Naive thymus-derived CD4-positive, alpha-beta T cell (primary cell): Measurements from ENCODE around the gene RASSF5. TPM values are rescaled to one million over a fixed set of nuclear protein-coding genes. Genes with fewer than 3 reads are reported as not detected.

Experiments used
- ATAC-seq: fragments of 150-1000 bp; cut with Tn5 transposase; 2 replicates; pipeline ENCODE4 v1.10.0; 2021; ENCODE audit warnings: mild to moderate bottlenecking, moderate library complexity
- CTCF ChIA-PET: fragments of 350-600 bp; sonication (Branson Sonifier 250); formaldehyde crosslinking; loops from one replicate; lab custom pipeline; 2021; ENCODE audit warnings: antibody characterized with exemption; lab: Charles Lee
- POLR2A ChIA-PET: fragments of 350-600 bp; sonication (Branson Sonifier 250); formaldehyde crosslinking; loops from one replicate; lab custom pipeline; 2021; ENCODE audit warnings: antibody characterized with exemption, inconsistent platforms; lab: Charles Lee
- DNase-seq, 9 donors: peaks; one replicate each; pipeline versions ENCODE4 v3.0.0 to v3.0.0-alpha.2; 2020 to 2022; ENCODE audit warnings: mixed read lengths in 1 of 9
- H3K27ac ChIP-seq: one replicate; pipeline ENCODE4 v1.7.0; 2013; ENCODE audit warnings: mild to moderate bottlenecking, low read depth, low read length, moderate library complexity
- H3K27me3 ChIP-seq, 2 donors: one replicate each; pipeline ENCODE4 v1.7.0; 2013; ENCODE audit warnings: low read length in 2 of 2, mild to moderate bottlenecking in 2 of 2, moderate library complexity in 2 of 2; ENCODE audit not compliant: control insufficient read depth in 2 of 2, insufficient read depth in 2 of 2
- H3K36me3 ChIP-seq, 3 experiments: 1 replicate in 2 of 3; 2 replicates in 1 of 3; pipeline ENCODE4 v1.7.0; 2013; ENCODE audit warnings: low read length in 3 of 3, mild to moderate bottlenecking in 3 of 3, moderate library complexity in 1 of 3; ENCODE audit not compliant: insufficient read depth in 3 of 3, control insufficient read depth in 2 of 3
- H3K4me1 ChIP-seq, 2 donors: one replicate each; pipeline ENCODE4 v1.7.0; 2013; ENCODE audit warnings: low read length in 2 of 2, mild to moderate bottlenecking in 2 of 2, moderate library complexity in 1 of 2; ENCODE audit not compliant: control insufficient read depth in 2 of 2, insufficient read depth in 2 of 2
- H3K4me3 ChIP-seq: 2 replicates; pipeline ENCODE4 v1.7.0; 2013; ENCODE audit warnings: mild to moderate bottlenecking, low read length
- H3K9me3 ChIP-seq, 3 experiments: 1 replicate in 2 of 3; 2 replicates in 1 of 3; pipeline ENCODE4 v1.7.0; 2013; ENCODE audit warnings: low read length in 3 of 3; ENCODE audit not compliant: control insufficient read depth in 2 of 3
- H3K27ac Mint-ChIP-seq, 9 donors: one replicate each; pipeline ENCODE4 v1.8.0; 2020 to 2022; ENCODE audit warnings: mixed read lengths in 9 of 9, mild to moderate bottlenecking in 8 of 9, moderate library complexity in 5 of 9, inconsistent platforms in 2 of 9
- H3K27me3 Mint-ChIP-seq, 5 donors: one replicate each; pipeline ENCODE4 v1.8.0; 2021 to 2022; ENCODE audit warnings: mixed read lengths in 5 of 5, mild to moderate bottlenecking in 1 of 5
- H3K36me3 Mint-ChIP-seq, 5 donors: one replicate each; pipeline ENCODE4 v1.8.0; 2020 to 2022; ENCODE audit warnings: mixed read lengths in 5 of 5, mild to moderate bottlenecking in 3 of 5, inconsistent platforms in 1 of 5
- H3K4me1 Mint-ChIP-seq, 7 donors: one replicate each; pipeline ENCODE4 v1.8.0; 2020 to 2022; ENCODE audit warnings: mixed read lengths in 7 of 7, mild to moderate bottlenecking in 3 of 7, inconsistent platforms in 1 of 7
- H3K4me3 Mint-ChIP-seq, 10 donors: one replicate each; pipeline ENCODE4 v1.8.0; 2020 to 2022; ENCODE audit warnings: mild to moderate bottlenecking in 10 of 10, mixed read lengths in 10 of 10, moderate library complexity in 6 of 10, inconsistent platforms in 2 of 10
- H3K9me3 Mint-ChIP-seq, 11 donors: one replicate each; pipeline ENCODE4 v1.8.0; 2020 to 2022; ENCODE audit warnings: mixed read lengths in 11 of 11, mild to moderate bottlenecking in 4 of 11, inconsistent platforms in 1 of 11, moderate library complexity in 1 of 11
- intact Hi-C, 2 donors: fragments of 100-400 bp; cut with micrococcal nuclease; formaldehyde crosslinking; loops; one replicate each; pipeline ENCODE4 v1.15.1; 2023
- polyA plus RNA-seq, 2 donors: library from polyadenylated mRNA; unstranded; fragments of 300-500 nt; fragmentation: Illumina TruSeq; gene quantifications; one replicate each; pipeline ENCODE4 v1.2.3, GENCODE V29; 2021
- total RNA-seq, 6 experiments: library from RNA in 5 of 6; stranded (reverse) in 5 of 6; gene quantifications; 1 replicate in 5 of 6; 2 replicates in 1 of 6; pipeline ENCODE4 v1.2.3 and lab custom pipeline; 2021 to 2026

The RASSF5 gene
- total and polyA plus RNA-seq, 7 experiments from 2014 or later, result 155 to 416 (median 227) TPM

DNA sequence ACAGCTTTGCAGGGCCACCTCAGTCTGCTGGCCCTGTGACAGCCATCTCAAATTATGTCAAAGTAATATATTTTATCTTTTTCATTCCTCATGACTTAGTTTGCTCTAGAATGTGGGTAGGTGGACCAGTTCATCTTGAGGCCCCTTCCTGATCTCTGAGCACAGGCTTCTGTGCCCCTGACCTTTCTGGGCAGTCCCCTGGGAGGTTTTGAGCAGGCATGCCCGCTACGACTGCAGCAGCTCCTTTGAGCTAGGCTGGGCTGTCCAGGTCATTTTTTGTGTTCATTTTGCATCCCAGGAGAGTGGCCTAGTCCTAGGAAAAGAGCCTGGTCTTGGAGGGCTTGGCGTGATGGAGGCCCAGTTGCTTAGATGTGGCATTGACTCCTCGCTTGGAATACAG lies 62.2 kb downstream of the RASSF5 start:
- Mint-ChIP-seq H3K9me3 (no peaks in the 10 kb centered on the region), H3K36me3 (peaks cover 12 to 70% (median 32%) of the 10 kb centered on the region in 5 donors), H3K27ac (peak overlapping the region in 8 of 9 donors; percentile 18 to 100 (median 91)), H3K4me1 (peaks cover 88 to 100% (median 99%) of the 10 kb centered on the region in 7 donors), H3K27me3 (no peaks in the 10 kb centered on the region), H3K4me3 (peak overlapping the region; percentile 30 to 99 (median 71))
- ATAC-seq (no peak), DNase-seq (no peak)
- no peak overlapping the region for H3K4me3 ChIP-seq
- H3K9me3 ChIP-seq, result no peaks in the 10 kb centered on the region
- intact Hi-C loops, result no loop called here
- ChIA-PET CTCF (interaction anchor here (0.6 to 20.4 kb wide), 3 partner anchors 9 to 104 kb away, joined by 4 to 424 read pairs (median 12); no protein-coding TSS in a partner anchor), POLR2A (interaction anchor here (0.6 to 30.7 kb wide), 5 partner anchors 4 to 352 kb away, joined by 3 to 722 read pairs (median 3); partner anchors contain the start of gene FCMR)
- H3K36me3 ChIP-seq, result peaks cover 12 to 78% (median 16%) of the 10 kb centered on the region in 3 experiments
- H3K4me1 ChIP-seq, result peaks cover 95 to 99% of the 10 kb centered on the region in 2 donors
- no peaks in the 10 kb centered on the region for H3K27me3 ChIP-seq
- peak overlapping the region; percentile 90 for H3K27ac ChIP-seq

DNA sequence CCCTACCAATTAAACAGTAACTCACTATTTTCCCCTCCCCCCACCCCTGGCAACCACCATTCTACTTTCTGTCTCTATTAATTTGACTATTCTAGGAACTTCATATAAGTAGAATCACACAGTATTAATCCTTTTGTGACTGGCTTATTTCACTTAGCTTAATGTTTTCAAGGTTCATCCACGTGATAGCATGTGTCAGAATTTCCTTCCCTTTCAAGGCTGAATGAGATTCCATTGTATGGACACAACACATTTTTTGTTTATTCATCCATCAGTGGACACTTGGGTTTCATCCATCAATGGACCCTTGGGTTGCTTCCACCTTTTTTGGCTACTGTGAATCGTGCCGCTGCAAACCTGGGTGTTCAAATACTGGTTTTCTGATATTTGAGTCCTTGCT lies 63.2 kb downstream of the RASSF5 start:
- Histone ChIP-seq H3K36me3 (peaks cover 7 to 68% (median 12%) of the 10 kb centered on the region in 3 experiments), H3K4me3 (no peak overlapping the region), H3K9me3 (no peaks in the 10 kb centered on the region), H3K27ac (peak overlapping the region; percentile 90), H3K4me1 (peaks cover 94 to 97% of the 10 kb centered on the region in 2 donors), H3K27me3 (no peaks in the 10 kb centered on the region)
- POLR2A ChIA-PET, result interaction anchor here (0.7 to 30.7 kb wide), 2 partner anchors 10 to 11 kb away, joined by 3 to 722 read pairs; no protein-coding TSS in a partner anchor
- intact Hi-C loops, result loop anchor here in 1 of 2 donors (1.0 kb wide), 1 partner anchor 10 kb away; no protein-coding TSS in a partner anchor
- Mint-ChIP-seq H3K27me3 (no peaks in the 10 kb centered on the region), H3K9me3 (no peaks in the 10 kb centered on the region), H3K4me3 (peak overlapping the region; percentile 39 to 99 (median 62)), H3K4me1 (peaks cover 79 to 100% (median 98%) of the 10 kb centered on the region in 7 donors), H3K36me3 (peaks cover 7 to 65% (median 24%) of the 10 kb centered on the region in 5 donors), H3K27ac (peak overlapping the region; percentile 51 to 100 (median 91))
- CTCF ChIA-PET, result interaction anchor here (0.6 kb wide), 1 partner anchor 10 kb away, joined by 3 read pairs; no protein-coding TSS in a partner anchor
- DNase-seq (no peak), ATAC-seq (no peak)

GRCh38 chr1:206572835-206573234 lies 65.5 kb downstream of the RASSF5 start:
- intact Hi-C loops, result no loop called here
- peaks cover 5 to 47% (median 5%) of the 10 kb centered on the region in 3 experiments for H3K36me3 ChIP-seq
- H3K27ac ChIP-seq, result peak overlapping the region; percentile 90
- Mint-ChIP-seq H3K27me3 (no peaks in the 10 kb centered on the region), H3K36me3 (peaks cover 7 to 57% (median 20%) of the 10 kb centered on the region in 5 donors), H3K9me3 (no peaks in the 10 kb centered on the region), H3K27ac (peak overlapping the region; percentile 78 to 100 (median 91)), H3K4me1 (peaks cover 75 to 100% (median 95%) of the 10 kb centered on the region in 7 donors), H3K4me3 (peak overlapping the region; percentile 1 to 99 (median 64))
- ChIA-PET POLR2A (interaction anchor here (1.4 to 30.7 kb wide), 3 partner anchors 8 to 14 kb away, joined by 3 to 722 read pairs (median 6); no protein-coding TSS in a partner anchor), CTCF (interaction anchor here (1.3 to 15.4 kb wide), 3 partner anchors 10 to 27 kb away, joined by 6 to 424 read pairs (median 7); no protein-coding TSS in a partner anchor)
- no peaks in the 10 kb centered on the region for H3K27me3 ChIP-seq
- no peak for DNase-seq
- no peak overlapping the region for H3K4me3 ChIP-seq
- H3K4me1 ChIP-seq, result peaks cover 94 to 97% of the 10 kb centered on the region in 2 donors
- no peak for ATAC-seq
- no peaks in the 10 kb centered on the region for H3K9me3 ChIP-seq

- intact Hi-C loops, result no loop called here
- peaks cover 76 to 100% (median 95%) of the 10 kb centered on the region in 7 donors for H3K4me1 Mint-ChIP-seq
- ChIA-PET CTCF (interaction anchor here (1.3 to 15.4 kb wide), 3 partner anchors 10 to 28 kb away, joined by 6 to 424 read pairs (median 7); no protein-coding TSS in a partner anchor), POLR2A (interaction anchor here (1.4 to 30.7 kb wide), 3 partner anchors 8 to 14 kb away, joined by 3 to 722 read pairs (median 6); no protein-coding TSS in a partner anchor)
- ATAC-seq (no peak), DNase-seq (no peak)
- Histone ChIP-seq H3K4me3 (no peak overlapping the region), H3K27ac (peak overlapping the region; percentile 90), H3K4me1 (peaks cover 94 to 97% of the 10 kb centered on the region in 2 donors), H3K36me3 (peaks cover 5 to 42% (median 5%) of the 10 kb centered on the region in 3 experiments), H3K27me3 (no peaks in the 10 kb centered on the region), H3K9me3 (no peaks in the 10 kb centered on the region)
- peaks cover 11 to 58% (median 20%) of the 10 kb centered on the region in 5 donors for H3K36me3 Mint-ChIP-seq
- no peaks in the 10 kb centered on the region for H3K27me3 Mint-ChIP-seq
- H3K4me3 Mint-ChIP-seq, result peak overlapping the region; percentile 30 to 99 (median 66)
- H3K9me3 Mint-ChIP-seq, result no peaks in the 10 kb centered on the region
- H3K27ac Mint-ChIP-seq, result peak overlapping the region; percentile 78 to 100 (median 91)
These were observed 66.0 kb downstream of the RASSF5 start for GRCh38 chr1:206573319-206573718.

DNA sequence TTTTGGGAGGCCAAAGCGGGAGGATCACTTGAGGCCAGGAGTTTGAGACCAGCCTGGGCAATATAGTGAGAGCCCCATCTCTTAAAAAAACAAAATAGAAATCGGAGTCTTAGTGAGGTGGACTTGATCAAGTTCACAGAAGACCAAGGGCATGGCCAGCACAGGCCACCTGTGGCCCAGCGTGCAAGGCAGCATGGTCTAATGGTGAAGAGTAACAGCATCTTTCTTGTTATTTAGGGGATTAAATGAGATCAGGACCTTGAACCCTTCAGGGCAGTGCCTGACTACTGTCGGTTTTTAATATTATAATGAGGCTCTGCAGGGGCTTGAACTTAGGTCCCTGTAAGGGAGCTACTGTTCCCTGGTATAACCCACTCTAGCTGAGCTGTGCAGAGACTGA lies 66.4 kb downstream of the RASSF5 start:
- Histone ChIP-seq H3K9me3 (no peaks in the 10 kb centered on the region), H3K27me3 (no peaks in the 10 kb centered on the region), H3K27ac (peak overlapping the region; percentile 90), H3K36me3 (peaks cover 5 to 38% (median 5%) of the 10 kb centered on the region in 3 experiments), H3K4me3 (no peak overlapping the region), H3K4me1 (peaks cover 94 to 97% of the 10 kb centered on the region in 2 donors)
- ATAC-seq (no peak), DNase-seq (no peak)
- Mint-ChIP-seq H3K4me1 (peaks cover 77 to 100% (median 95%) of the 10 kb centered on the region in 7 donors), H3K27me3 (no peaks in the 10 kb centered on the region), H3K27ac (peak overlapping the region; percentile 78 to 100 (median 91)), H3K9me3 (no peaks in the 10 kb centered on the region), H3K4me3 (peak overlapping the region; percentile 30 to 99 (median 74)), H3K36me3 (peaks cover 12 to 58% (median 18%) of the 10 kb centered on the region in 5 donors)
- CTCF ChIA-PET, result interaction anchor here (1.8 to 15.4 kb wide), 2 partner anchors 14 to 28 kb away, joined by 7 to 424 read pairs; no protein-coding TSS in a partner anchor
- POLR2A ChIA-PET, result interaction anchor here (1.6 to 30.7 kb wide), 2 partner anchors 10 to 15 kb away, joined by 3 to 722 read pairs; no protein-coding TSS in a partner anchor
- intact Hi-C loops, result loop anchor here in 1 of 2 donors (2.0 kb wide), 1 partner anchor 17 kb away; no protein-coding TSS in a partner anchor

DNA sequence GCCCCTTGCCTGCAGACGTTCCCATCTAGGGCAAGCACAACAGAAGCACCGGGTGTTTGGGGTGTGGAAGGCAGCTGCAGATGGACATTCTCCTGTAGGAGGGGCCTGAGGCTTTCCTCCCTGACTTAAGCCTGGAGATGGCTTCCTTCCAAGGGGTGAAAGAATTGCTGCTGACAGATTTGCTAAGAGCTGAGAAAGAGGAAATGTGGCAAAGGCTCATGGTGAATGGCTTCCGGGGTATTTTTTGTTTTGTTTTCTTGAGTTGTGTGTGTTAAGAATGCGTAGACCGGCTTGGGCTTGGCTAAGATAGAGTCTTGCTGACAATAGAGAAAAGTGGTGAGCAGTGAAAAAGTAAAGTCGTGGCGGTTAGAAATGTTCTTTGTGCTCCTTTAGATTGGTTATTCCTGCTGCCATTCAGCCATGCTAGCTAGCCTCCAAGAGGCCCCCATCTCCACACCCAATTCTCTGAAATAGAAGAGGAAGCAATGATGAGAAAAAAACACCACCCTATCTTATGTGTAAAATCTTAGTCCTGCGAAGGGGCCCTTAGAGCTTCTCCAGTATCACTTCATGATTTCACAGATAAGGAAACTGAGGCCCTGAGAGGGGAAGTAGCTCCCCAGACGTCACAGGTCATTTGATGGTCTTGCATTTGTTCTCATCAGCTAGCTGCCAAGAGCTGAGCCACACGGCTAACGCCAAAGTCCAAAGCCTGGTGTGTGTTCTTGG lies 68.0 kb downstream of the RASSF5 start:
- CTCF ChIA-PET, result interaction anchor here (0.7 to 15.4 kb wide), 6 partner anchors 9 to 878 kb away, joined by 3 to 424 read pairs (median 4); partner anchors contain the start of gene EIF2D
- Histone ChIP-seq H3K36me3 (peaks cover 5 to 28% (median 5%) of the 10 kb centered on the region in 3 experiments), H3K4me1 (peaks cover 98% of the 10 kb centered on the region in 2 donors), H3K4me3 (peak overlapping the region; percentile 33), H3K9me3 (no peaks in the 10 kb centered on the region), H3K27ac (peak overlapping the region; percentile 90), H3K27me3 (no peaks in the 10 kb centered on the region)
- Mint-ChIP-seq H3K27ac (peak overlapping the region; percentile 81 to 100 (median 91)), H3K27me3 (no peaks in the 10 kb centered on the region), H3K4me1 (peaks cover 79 to 100% (median 96%) of the 10 kb centered on the region in 7 donors), H3K36me3 (peaks cover 12 to 55% (median 22%) of the 10 kb centered on the region in 5 donors), H3K9me3 (no peaks in the 10 kb centered on the region), H3K4me3 (peak overlapping the region; percentile 68 to 88 (median 79))
- intact Hi-C loops, result loop anchor here (1.0 to 2.0 kb wide), 4 partner anchors 12 to 18 kb away; no protein-coding TSS in a partner anchor
- ATAC-seq (peak; percentile 75), DNase-seq (peak in 7 of 9 donors; percentile 73 to 86 (median 82))
- POLR2A ChIA-PET, result interaction anchor here (0.9 to 30.7 kb wide), 6 partner anchors 11 to 346 kb away, joined by 3 to 722 read pairs (median 4); no protein-coding TSS in a partner anchor
